Vagina (tissue), 2 donors: ENCODE measurements around the gene NFIB.

Experiments used
- CTCF ChIP-seq, 3 experiments: fragments of 450-650 bp in 2 of 3; fragments of 200-600 bp in 1 of 3; sonication (generic) in 1 of 3; IDR thresholded peaks; one replicate each; pipeline ENCODE4 v1.5.1; 2017 to 2019; ENCODE audit warnings: antibody characterized with exemption in 3 of 3, mild to moderate bottlenecking in 2 of 3, moderate library complexity in 2 of 3
- POLR2AphosphoS5 ChIP-seq, 2 donors: sonication (generic); formaldehyde crosslinking; IDR thresholded peaks; one replicate each; pipeline ENCODE4 v1.9.0; 2017; ENCODE audit warnings: antibody characterized with exemption in 2 of 2, mild to moderate bottlenecking in 2 of 2, low read depth in 1 of 2; ENCODE audit not compliant: insufficient read depth in 1 of 2

- TF ChIP-seq POLR2AphosphoS5 (IDR thresholded peaks at IDR 0.05; ENCODE audit: insufficient read depth in 1 of 2, low read depth in 1 of 2) (no peak), CTCF (IDR thresholded peaks at IDR 0.05) (no peak)
These were observed 173.7 kb downstream of the NFIB start for GRCh38 chr9:14140096-14140697.
